NCI-H2227 (cell line): Measurements from ENCODE around the gene TIMM50.
"Not testable (repeated sequence)": the region's sequence is repeated elsewhere in the genome, so short reads cannot be mapped to it uniquely, and the experiment has no call there.

ENCODE experiments used
- DNase-seq: peaks from one replicate; lab custom pipeline; 2025; ENCODE audit not compliant: unreplicated experiment; lab: John Stamatoyannopoulos, UW

Gene TIMM50

DNA sequence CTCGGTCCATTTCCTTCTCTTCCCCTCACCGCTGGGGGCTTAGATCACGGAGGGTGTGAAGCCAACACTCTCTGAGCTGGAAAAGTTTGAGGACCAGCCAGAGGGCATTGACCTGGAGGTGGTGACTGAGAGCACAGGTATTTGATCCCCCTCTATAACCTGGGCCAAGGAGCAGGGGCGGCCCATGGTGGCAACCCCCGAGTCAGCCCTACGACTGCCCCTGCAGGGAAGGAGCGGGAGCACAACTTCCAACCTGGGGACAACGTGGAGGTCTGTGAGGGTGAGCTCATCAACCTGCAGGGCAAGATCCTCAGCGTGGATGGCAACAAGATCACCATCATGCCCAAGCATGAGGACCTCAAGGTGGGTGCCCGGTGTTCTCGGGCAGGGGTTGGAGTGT, 11.6 kb upstream of the TIMM50 start:
- no peak for DNase-seq

DNA sequence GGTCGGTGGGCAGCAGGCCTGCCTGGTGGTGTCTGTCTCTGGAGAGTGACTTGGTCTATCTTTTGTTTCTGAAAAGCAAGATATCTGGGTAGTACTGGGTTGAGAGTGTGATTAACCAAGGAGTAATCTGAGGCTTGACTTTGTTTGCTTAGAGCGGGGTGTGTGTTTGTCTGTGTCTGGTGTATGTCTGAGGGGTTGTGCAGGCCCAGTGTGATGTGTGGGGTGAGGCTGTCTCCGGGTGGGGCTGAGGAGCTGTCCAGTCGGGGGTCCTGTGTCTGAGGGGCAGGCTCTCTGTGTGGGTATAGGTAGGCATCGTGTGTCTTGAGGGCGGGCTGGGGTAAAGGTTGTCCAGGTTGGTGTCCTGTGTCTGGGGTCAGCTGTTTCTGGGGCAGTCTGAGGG, 11.1 kb upstream of the TIMM50 start:
- no peak for DNase-seq

DNA sequence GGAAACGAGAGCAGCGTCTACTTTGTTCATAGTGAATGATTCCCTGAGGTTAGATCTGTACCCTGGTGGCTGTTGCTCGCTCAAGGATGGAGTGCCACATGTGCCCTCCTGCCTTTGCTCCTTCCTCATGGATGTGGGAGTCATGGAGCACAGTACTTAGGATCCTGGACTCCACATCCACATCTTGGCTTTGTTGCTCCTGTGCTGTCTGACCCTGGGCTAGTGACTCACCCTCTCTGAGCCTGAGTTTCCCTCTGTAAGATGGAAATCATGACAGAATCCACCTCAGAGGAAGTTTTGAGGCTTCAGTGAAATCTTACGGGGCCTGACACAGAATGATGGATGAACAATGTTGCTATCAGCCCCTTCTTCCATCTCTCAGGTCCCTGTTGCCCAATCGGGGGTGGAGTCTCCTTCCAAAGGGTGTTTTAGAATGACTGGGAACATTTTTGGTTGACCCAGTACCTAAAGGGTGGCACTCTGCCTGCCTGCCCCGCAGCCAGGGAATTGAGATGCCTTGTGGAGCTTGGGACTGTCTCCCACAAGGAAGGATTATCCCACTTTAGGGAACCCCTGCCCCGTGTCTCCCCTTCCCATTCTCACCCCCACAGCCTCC, 9.8 kb upstream of the TIMM50 start:
- no peak for DNase-seq

DNA sequence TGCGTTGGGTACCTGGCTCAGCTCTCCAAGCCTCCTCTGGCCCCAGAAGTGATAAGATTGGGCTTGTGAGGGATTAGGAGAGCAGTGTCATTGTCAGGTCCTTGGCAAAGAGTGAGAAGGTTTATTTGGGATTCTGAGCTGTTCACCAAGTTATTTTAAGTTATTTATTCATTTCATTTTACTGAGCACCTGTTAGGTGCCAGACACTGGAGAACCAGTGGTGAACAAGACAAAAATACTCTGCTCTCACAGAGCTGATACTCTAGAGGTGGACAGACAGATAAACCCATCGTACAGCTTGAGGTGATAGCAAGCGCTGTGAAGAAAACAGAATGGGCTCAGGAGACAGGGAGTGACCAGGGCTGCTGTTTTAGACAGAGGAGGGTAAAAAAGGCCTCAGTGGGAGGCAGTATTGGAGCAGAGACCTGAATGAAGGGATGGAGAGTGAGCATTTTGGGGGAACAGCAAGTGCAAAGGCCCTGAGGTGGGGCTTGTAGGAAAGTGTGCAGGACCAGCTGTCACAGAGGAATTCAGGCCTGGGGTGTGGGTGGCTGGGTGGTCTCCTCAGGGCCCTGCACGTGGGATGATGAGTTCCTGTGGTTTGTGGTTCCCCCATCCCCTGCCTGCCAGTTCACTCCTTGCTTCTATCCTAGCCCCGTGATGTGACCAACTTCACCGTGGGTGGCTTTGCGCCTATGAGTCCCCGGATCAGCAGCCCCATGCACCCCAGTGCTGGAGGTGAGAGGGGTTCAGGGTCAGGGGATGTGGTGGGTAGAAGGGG, 8.7 kb upstream of the TIMM50 start:
- DNase-seq: no peak

DNA sequence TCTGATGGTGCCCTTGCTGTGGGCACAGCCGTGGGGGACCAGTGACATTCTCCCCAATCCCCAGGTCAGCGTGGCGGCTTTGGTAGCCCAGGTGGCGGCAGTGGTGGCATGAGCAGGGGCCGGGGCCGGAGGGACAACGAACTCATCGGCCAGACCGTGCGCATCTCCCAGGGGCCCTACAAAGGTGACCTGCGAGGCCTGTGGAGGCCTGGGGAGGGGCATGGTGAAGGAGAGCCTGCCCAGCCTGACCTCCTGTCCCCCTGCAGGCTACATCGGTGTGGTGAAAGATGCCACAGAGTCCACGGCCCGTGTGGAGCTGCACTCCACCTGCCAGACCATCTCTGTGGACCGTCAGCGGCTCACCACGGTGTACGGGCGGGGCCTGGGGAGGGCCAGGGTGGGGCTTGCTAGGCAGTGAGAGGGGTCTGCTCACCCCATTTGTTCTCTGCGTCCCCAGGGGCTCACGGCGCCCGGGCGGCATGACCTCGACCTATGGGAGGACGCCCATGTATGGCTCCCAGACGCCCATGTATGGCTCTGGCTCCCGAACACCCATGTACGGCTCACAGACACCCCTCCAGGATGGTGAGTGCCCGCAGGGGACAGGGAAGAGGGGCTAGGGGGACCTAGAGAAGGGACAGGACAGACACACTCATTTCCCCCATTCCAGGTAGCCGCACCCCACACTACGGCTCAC, 7.7 kb upstream of the TIMM50 start:
- DNase-seq: no peak

DNA sequence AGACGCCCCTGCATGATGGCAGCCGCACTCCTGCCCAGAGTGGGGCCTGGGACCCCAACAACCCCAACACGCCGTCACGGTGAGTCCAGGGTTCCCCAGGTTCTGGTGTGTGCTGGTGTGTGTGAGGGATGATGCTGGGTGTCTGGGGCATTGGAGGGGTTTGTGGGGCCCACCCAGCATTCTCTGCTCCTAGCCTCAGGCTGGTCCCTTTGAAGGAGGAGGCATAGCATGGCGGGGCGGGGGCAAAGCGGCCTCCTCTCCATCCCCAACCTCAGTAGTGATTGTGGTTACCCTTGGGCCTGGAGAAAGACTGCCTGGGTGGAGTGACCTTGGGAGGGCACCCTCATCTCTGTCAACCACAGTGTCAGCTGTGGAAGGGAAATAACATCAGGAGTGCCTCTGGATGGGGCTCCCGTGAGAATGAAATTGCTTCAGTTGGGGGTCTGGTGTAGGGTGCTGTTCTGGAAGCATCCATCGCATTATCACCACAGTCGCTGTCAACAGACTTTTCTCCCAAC, 7.1 kb upstream of the TIMM50 start:
- DNase-seq: no peak

DNA sequence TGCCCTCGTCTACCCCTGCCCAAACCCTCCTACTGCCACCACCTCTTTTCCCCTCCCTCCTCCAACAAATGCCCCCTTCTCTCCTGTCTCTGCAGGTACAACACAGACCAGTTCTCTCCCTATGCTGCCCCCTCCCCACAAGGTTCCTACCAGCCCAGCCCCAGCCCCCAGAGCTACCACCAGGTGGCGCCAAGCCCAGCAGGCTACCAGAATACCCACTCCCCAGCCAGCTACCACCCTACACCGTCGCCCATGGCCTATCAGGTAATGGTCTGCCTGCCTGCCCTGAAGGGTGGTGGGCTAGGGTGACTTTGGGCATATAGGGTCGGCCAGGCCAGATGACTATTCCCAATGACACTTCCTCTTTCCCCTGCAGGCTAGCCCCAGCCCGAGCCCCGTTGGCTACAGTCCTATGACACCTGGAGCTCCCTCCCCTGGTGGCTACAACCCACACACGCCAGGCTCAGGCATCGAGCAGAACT, 6.5 kb upstream of the TIMM50 start:
- peak; percentile 94 for DNase-seq

DNA sequence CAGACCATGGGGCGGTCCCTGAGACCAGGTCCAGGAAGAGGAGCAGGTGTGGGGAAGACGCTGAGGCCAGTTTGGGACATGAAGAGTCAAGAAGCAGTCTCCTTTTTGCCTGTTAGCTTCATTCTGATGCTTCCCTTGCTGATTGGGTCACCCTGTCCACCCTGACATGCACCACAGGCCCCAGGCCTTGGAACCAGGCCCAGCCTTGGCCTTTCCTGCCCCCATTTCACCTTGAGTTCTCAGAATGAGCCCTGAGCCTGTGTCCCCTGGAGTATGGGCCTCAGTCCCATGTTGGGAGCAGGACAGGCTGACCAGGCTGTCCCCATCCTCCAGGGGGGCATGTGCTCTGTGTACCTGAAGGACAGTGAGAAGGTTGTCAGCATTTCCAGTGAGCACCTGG, 4.9 kb upstream of the TIMM50 start:
- no peak for DNase-seq

DNA sequence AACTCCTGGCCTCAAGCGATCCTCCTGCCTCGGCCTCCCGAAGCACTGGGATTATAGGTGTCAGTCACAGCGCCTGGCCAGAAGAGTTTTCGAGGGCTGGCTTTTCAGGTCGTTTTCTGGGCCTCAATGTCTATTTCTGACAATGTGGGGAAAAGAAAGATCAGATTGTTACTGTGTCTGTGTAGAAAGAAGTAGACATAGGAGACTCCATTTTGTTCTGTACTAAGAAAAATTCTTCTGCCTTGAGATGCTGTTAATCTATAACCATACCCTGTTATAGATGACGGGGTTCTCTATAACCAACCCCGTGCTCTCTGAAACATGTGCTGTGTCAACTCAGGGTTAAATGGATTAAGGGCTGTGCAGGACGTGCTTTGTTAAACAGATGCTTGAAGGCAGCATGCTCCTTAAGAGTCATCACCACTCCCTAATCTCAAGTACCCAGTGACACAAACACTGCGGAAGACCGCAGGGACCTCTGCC, 1.3 kb upstream of the TIMM50 start:
- not testable (repeated sequence) for DNase-seq

DNA sequence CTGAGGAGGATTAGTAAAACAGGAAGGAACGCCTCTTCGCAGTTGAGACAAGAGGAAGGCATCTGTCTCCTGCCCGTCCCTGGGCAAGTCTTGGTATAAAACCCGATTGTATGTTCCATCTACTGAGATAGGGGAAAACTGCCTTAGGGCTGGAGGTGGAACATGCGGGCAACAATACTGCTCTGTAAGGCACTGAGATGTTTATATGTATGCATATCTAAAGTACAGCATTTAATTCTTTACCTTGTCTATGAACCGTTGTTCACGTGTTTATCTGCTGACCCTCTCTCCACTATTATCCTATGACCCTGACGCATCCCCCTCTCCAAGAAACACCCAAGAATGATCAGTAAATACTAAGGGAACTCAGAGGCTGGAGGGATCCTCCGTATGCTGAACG, 722 bp upstream of the TIMM50 start:
- DNase-seq: peak; percentile 80

DNA sequence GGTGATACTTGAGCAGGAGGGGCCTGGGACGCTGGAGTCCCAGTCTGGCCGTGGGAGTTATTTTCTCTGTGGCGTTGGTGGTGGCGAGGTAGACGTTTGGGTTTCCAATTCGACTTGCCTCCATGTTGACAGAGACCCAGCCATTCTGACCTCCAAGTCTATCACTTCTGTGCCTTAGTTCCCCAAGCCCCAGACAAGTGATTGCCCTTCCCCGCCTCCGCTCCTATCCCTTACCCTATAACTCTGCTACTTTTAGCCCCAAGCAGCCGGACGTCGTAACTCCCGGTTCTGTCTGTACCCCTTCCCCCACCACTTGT, 549 bp downstream of the TIMM50 start:
- DNase-seq: no peak

DNA sequence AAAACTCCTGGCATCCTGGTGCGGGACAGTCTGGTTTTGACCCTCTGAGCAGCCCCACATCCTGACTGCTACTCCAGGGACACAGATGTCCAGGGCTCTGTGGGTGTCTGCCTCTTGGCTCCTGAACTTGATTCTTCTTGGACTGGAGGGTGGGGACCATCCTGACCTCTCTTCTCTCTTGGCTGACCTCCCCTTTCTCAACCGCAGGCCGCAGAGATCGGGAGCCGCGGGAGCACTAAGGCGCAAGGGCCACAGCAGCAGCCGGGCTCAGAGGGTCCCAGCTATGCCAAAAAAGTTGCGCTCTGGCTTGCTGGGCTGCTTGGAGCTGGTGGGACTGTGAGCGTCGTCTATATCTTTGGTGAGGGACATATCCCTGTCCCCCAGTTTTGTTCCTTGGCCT, 1.0 kb downstream of the TIMM50 start:
- DNase-seq: no peak

DNA sequence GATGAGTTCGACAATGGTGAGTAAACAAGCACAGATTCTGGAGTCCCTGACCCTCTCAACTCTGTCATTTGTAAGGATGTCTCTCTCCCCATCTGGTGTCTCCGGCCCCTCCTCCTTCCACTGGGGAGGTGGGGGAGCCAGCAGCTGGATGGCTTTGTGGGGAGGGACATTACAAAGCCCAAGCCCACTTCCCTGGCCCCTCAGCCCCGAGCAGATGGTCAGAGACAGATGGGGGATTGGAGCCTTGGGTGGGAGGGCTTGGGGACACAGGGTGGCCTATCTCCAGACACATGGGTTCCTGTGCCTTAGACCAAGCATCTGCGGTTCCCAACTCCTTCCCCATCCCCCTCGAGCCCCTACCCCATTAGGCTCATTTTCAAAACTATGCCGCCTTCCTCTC, 2.5 kb downstream of the TIMM50 start:
- DNase-seq: peak; percentile 70

DNA sequence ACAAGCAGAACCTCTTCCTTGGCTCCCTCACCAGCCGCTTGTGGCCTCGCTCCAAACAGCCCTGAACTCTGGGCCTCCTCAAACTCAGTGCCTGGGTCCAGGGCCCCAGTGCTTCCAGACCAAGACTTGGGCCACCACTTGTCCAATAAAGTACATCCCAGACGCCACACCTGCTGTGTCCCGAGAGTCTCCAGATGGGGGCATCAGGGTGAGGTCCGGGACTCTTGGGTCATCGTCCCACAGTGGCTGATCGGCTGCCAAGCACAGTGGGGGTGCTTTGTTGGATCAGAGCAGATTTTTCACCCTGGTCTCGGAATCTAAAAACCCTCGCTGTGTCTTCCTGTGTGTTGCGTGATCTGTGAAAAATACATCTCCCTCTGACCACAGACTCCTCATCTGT, 9.1 kb downstream of the TIMM50 start:
- no peak for DNase-seq

DNA sequence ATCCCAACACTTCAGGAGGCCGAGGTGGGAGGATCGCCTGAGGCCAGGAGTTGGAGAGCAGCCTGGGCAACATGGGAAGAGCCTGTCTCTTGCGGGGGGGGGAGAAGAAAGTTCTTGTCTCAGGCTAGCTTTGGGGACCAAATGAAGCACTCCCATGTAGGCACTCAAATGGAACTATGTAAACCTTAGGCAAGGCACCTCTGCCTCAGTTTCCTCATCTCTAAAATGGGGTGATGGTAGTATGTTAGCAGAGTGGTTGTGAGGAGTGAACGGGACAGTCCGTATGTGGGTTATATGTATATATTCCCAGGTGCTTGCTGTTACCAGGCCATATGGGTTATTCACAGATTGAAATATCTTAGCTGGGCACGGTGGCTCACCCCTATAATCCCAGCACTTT, 11.6 kb downstream of the TIMM50 start:
- no peak for DNase-seq

DNA sequence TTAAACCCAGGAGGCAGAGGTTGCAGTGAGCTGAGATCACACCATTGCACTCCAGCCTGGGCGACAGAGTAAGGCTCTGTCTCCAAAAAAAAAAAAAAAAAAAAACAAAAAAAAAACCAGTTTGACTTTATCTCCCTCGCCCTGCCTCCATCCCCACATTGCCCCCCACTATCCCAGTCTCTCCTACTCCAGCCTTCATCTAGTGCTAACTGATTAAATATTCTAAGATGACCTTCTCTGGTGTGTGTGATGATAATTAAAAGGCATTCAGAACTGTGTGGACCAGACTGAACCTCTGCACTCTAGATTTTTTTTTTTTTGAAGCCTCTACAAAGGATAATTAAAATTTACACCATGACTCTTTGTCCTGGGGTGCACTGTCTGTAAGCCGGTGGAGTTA, 12.2 kb downstream of the TIMM50 start:
- DNase-seq: no peak

DNA sequence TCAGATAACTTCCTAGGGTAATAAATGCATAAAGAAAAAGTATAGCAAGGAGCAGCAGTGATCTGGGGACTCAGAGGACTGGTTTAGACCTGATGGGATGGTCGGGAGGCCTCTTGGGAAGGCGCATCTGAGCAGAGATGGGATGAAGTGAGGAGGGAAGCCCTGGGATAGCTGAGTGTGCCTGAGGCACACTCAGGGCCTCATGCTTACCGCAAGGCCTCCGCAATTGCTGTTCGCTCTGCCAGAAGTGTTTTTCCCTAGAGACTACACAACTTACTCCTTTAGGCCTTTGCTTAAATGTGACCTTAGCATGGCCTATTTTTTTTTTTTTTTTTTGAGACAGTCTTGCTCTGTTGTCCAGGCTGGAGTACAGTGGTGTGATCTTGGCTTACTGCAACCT, 14.0 kb downstream of the TIMM50 start:
- DNase-seq: no peak

DNA sequence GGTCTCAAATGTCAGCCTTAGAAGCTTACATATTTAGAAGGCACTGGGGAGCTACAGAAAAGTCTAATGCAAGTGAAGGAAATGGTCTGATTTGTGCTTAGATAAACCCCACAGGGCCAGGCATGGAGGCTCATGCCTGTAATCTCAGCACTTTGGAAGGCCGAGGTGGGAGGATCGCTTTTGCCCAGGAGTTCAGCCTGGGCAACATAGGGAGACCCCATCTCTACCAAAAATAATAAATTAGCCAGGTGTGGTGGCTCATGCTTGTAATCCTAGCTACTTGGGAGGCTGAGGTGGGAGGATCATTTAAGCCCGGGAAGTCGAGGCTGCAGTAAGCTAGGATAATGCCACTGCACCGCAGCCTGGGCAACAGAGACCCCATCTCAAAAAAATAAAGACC, 15.4 kb downstream of the TIMM50 start:
- no peak for DNase-seq

DNA sequence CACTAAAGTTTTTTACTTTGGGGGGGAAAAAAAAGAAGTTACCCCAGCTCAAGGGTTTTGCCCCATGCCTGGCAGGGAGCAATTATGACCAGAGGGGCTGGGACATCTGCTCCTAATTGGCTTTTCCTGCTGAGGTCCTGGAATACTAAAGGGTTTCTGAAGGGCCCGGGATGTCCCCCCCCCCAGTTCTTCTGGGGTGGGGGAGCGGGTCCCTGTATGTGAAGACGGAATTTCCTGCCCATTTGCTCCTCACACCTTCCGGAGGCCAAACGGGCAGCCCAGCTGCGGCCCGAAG, 17.0 kb downstream of the TIMM50 start:
- no peak for DNase-seq

DNA sequence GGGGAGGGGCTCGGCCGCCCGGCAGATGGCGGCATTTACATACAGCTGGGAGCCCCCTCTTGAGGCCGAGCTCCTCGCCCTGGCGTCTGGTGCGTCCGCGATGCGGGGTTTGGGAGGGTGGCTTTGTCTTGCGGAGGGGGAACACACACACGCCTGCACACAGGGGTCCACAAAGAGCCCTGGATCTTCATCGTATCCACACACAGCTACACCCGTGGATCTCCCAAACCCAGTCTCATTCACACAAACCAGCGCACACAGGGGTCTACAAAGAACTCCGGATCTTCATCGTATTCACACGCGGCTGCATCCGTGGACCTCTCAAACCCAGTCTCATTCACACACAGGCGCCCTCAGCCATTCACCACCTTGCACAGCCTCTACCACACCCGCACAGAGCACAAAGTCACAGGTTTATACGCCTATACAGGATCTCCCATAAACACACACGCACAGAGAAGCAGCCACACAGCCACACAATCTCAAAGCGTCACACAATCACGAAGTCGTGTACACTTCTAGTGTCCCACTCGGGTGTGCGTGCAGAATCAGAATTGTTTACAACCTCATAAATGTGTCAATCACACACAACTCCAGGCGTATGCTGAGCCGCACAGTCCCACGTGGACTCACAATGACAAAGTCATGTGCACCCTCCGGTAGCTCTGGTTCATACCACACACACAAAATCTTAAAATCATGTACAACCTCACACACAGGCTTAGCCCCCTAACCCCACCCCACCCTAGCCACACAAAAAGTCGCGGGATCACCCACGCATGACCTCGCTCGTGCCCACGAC, 17.6 kb downstream of the TIMM50 start:
- peak; percentile 100 for DNase-seq
